ENCODE data around the gene GIT1.

GIT1 gene

GRCh38 chr17:29617125-29617480, 27.7 kb upstream of the GIT1 start:
- in situ Hi-C loops (cut with MboI; ENCODE audit: low sequenced_read_pairs): no loop called here

GRCh38 chr17:29616300-29617048, 27.0 kb upstream of the GIT1 start:
- in situ Hi-C loops (cut with MboI; ENCODE audit: low sequenced_read_pairs): no loop called here

GRCh38 chr17:29615492-29616299, 26.2 kb upstream of the GIT1 start:
- in situ Hi-C loops (cut with MboI; ENCODE audit: low sequenced_read_pairs): no loop called here

GRCh38 chr17:29615048-29615385, 25.6 kb upstream of the GIT1 start:
- in situ Hi-C loops (cut with MboI; ENCODE audit: low sequenced_read_pairs): no loop called here

- in situ Hi-C loops (cut with MboI; ENCODE audit: low sequenced_read_pairs): no loop called here
Observed at GRCh38 chr17:29614349-29615047, 25.1 kb upstream of the GIT1 start.

GRCh38 chr17:29613856-29614255, 24.4 kb upstream of the GIT1 start:
- in situ Hi-C loops (cut with MboI; ENCODE audit: low sequenced_read_pairs): no loop called here

- in situ Hi-C loops (cut with MboI; ENCODE audit: low sequenced_read_pairs): no loop called here
Observed at GRCh38 chr17:29613352-29613837, 23.9 kb upstream of the GIT1 start.

GRCh38 chr17:29612404-29613280, 23.2 kb upstream of the GIT1 start:
- in situ Hi-C loops (cut with MboI; ENCODE audit: low sequenced_read_pairs): no loop called here

- in situ Hi-C loops (cut with MboI; ENCODE audit: low sequenced_read_pairs): no loop called here
Observed at GRCh38 chr17:29612094-29612403, 22.6 kb upstream of the GIT1 start.

- in situ Hi-C loops (cut with MboI; ENCODE audit: low sequenced_read_pairs): no loop called here
Observed at GRCh38 chr17:29611351-29612093, 22.1 kb upstream of the GIT1 start.

GRCh38 chr17:29610395-29610794, 20.9 kb upstream of the GIT1 start:
- in situ Hi-C loops (cut with MboI; ENCODE audit: low sequenced_read_pairs): no loop called here

GRCh38 chr17:29608986-29609385, 19.5 kb upstream of the GIT1 start:
- in situ Hi-C loops (cut with MboI; ENCODE audit: low sequenced_read_pairs): no loop called here

GRCh38 chr17:29607557-29608195, 18.2 kb upstream of the GIT1 start:
- in situ Hi-C loops (cut with MboI; ENCODE audit: low sequenced_read_pairs): no loop called here

- in situ Hi-C loops (cut with MboI; ENCODE audit: low sequenced_read_pairs): no loop called here
Observed at GRCh38 chr17:29603109-29603674, 13.7 kb upstream of the GIT1 start.

- in situ Hi-C loops (cut with MboI; ENCODE audit: low sequenced_read_pairs): no loop called here
Observed at GRCh38 chr17:29597361-29598172, 8.1 kb upstream of the GIT1 start.

GRCh38 chr17:29596811-29597210, 7.4 kb upstream of the GIT1 start:
- in situ Hi-C loops (cut with MboI; ENCODE audit: low sequenced_read_pairs): no loop called here

- in situ Hi-C loops (cut with MboI; ENCODE audit: low sequenced_read_pairs): no loop called here
Observed at GRCh38 chr17:29595943-29596774, 6.7 kb upstream of the GIT1 start.

Data from HL-60/S4 treated with retinoic acid at 250 ng/mL for 4 days and 3 days (cell line).